ENCODE results near the gene LIMD2. TPM values are rescaled to one million over a fixed set of nuclear protein-coding genes. Genes with fewer than 3 reads are reported as not detected.

LIMD2 gene
- total and polyA plus RNA-seq, 2 of the 8 experiments (the other 6 are each of a cell fraction or from before 2014, with no cell fraction given): 72.0 to 77.2 TPM

GRCh38 chr17:63685041-63685440 lies 14.9 kb downstream of the LIMD2 start:
- H3K4ac ChIP-seq (replicated peaks; ENCODE audit: insufficient read length, low read depth, low read length): no peak overlapping the region
- H3K4me2 ChIP-seq (ENCODE audit: insufficient read depth in 1 of 2, low read depth in 2 of 2, low read length in 2 of 2): no peak overlapping the region
- no peak overlapping the region for H3K23ac ChIP-seq (ENCODE audit: insufficient read length)
- H3K27me3 ChIP-seq (replicated peaks in 1 of 4; ENCODE audit: control insufficient read depth in 3 of 4, extremely low read depth in 1 of 4, insufficient read depth in 3 of 4, low read length in 3 of 4): no peaks in the 10 kb centered on the region
- H2BK5ac ChIP-seq (ENCODE audit: low read depth, low read length): no peak overlapping the region
- H3K4me3 ChIP-seq (ENCODE audit: extremely low read depth in 1 of 4, insufficient read depth in 2 of 4, low read depth in 3 of 4, low read length in 4 of 4): no peak overlapping the region
- H4K91ac ChIP-seq (replicated peaks; ENCODE audit: insufficient read length, low read length): no peak overlapping the region
- H2BK120ac ChIP-seq (replicated peaks; ENCODE audit: low read depth, low read length): no peak overlapping the region
- H3K36me3 ChIP-seq (ENCODE audit: control insufficient read depth in 2 of 4, insufficient read depth in 4 of 4, low read length in 3 of 4): peaks cover 2 to 13% (median 5%) of the 10 kb centered on the region in 4 experiments; a peak in 5 of 8 replicates
- H3K9ac ChIP-seq (replicated peaks in 1 of 4; ENCODE audit: extremely low read depth in 1 of 4, low read depth in 3 of 4, low read length in 3 of 4): no peak overlapping the region
- WGBS, 2 experiments (ENCODE audit: extremely low coverage in 1 of 2, insufficient coverage in 1 of 2, insufficient read length in 1 of 2, insufficient replicate concordance in 2 of 2, low coverage in 1 of 2, low lambda C conversion rate in 2 of 2, missing lambda C conversion rate in 1 of 2): 85% methylated on average over 2 of the region's 2 CpGs; no CpG with 5 or more reads in 1 of the 2 experiments
- H3K4me1 ChIP-seq (replicated peaks in 1 of 4; ENCODE audit: control insufficient read depth in 3 of 4, insufficient read depth in 4 of 4, low read length in 3 of 4): no peaks in the 10 kb centered on the region
- no peak overlapping the region for H2BK12ac ChIP-seq (ENCODE audit: low read depth, low read length)
- H3K23me2 ChIP-seq (ENCODE audit: low read depth, low read length): no peaks in the 10 kb centered on the region
- no peak overlapping the region for H2BK15ac ChIP-seq (ENCODE audit: low read length)
- no peaks in the 10 kb centered on the region for H3K79me1 ChIP-seq (ENCODE audit: low read depth, low read length)
- H4K5ac ChIP-seq (ENCODE audit: insufficient read length, low read depth, low read length): no peak overlapping the region
- H4K8ac ChIP-seq (ENCODE audit: extremely low read depth, insufficient read depth, low read length): no peak overlapping the region; the same call in 1 of the 2 replicates
- ChIA-PET CTCF (ENCODE audit: partially characterized antibody) (interaction anchor here (1.5 to 7.5 kb wide), 2 partner anchors 11 to 73 kb away, joined by 5 to 63 read pairs; no protein-coding TSS in a partner anchor), POLR2A (ENCODE audit: partially characterized antibody) (interaction anchor here (1.0 kb wide), 1 partner anchor 10 kb away, joined by 5 read pairs; no protein-coding TSS in a partner anchor)
- H2BK20ac ChIP-seq (ENCODE audit: low read length): no peak overlapping the region
- H2AFZ ChIP-seq (ENCODE audit: low read length): no peak overlapping the region
- H4K20me1 ChIP-seq (replicated peaks in 1 of 2; ENCODE audit: control insufficient read depth in 1 of 2, insufficient read depth in 2 of 2, low read length in 2 of 2): no peaks in the 10 kb centered on the region
- no peak overlapping the region for H3K27ac ChIP-seq (ENCODE audit: low read depth, low read length)
- DNase-seq (ENCODE audit: low read depth in 1 of 2, low spot score in 2 of 2) (no peak), FAIRE-seq (no peak)
- no peaks in the 10 kb centered on the region for H3K79me2 ChIP-seq (ENCODE audit: control insufficient read depth in 1 of 2, insufficient read depth in 2 of 2, low read length in 2 of 2)
- H2AK5ac ChIP-seq (ENCODE audit: low read depth, low read length): no peak overlapping the region
- no peak overlapping the region for H3K18ac ChIP-seq (ENCODE audit: extremely low read depth, low read length)
- no peak overlapping the region for H3K14ac ChIP-seq (ENCODE audit: insufficient read length)
- H3K56ac ChIP-seq (replicated peaks; ENCODE audit: insufficient read length, low read depth, low read length): no peak overlapping the region
- no peaks in the 10 kb centered on the region for H3K9me3 ChIP-seq (ENCODE audit: insufficient read depth in 2 of 2, low read depth in 1 of 2, low read length in 1 of 2)
- no peak for TF ChIP-seq SP4 (IDR thresholded peaks at IDR 0.05; ENCODE audit: low read length)
- no peak for TF ChIP-seq POLR2AphosphoS5 (IDR thresholded peaks at IDR 0.05; ENCODE audit: low read depth, low read length)
- no peak for TF ChIP-seq POU5F1 (IDR thresholded peaks at IDR 0.05; ENCODE audit: low read depth, low read length)
- TF ChIP-seq JUN (IDR thresholded peaks at IDR 0.05; ENCODE audit: low read depth, low read length): no peak
- TF ChIP-seq RXRA (IDR thresholded peaks at IDR 0.05; ENCODE audit: insufficient read depth, low read depth, low read length): no peak
- no peak for TF ChIP-seq TCF12 (IDR thresholded peaks at IDR 0.05; ENCODE audit: low read depth, low read length)
- no peak for TF ChIP-seq KDM5A (IDR thresholded peaks at IDR 0.05; ENCODE audit: low read length)
- no peak for TF ChIP-seq SIX5 (IDR thresholded peaks at IDR 0.05; ENCODE audit: low read depth, low read length)
- no peak for TF ChIP-seq PHF8 (conservative IDR thresholded peaks at IDR 0.05; ENCODE audit: low read depth, low read length)
- no peak for TF ChIP-seq SAP30 (IDR thresholded peaks at IDR 0.05; ENCODE audit: insufficient read depth, insufficient replicate concordance, low read length)
- no peak for TF ChIP-seq RBBP5 (IDR thresholded peaks at IDR 0.05; ENCODE audit: borderline replicate concordance, low read depth, low read length)
- TF ChIP-seq TEAD4 (IDR thresholded peaks at IDR 0.05; ENCODE audit: low read depth, low read length): no peak
- TF ChIP-seq EZH2 (IDR thresholded peaks at IDR 0.05; ENCODE audit: low read depth, low read length, severe bottlenecking): no peak
- TF ChIP-seq CBX5 (IDR thresholded peaks at IDR 0.05; ENCODE audit: low read depth, low read length): no peak
- TF ChIP-seq TAF7 (optimal IDR thresholded peaks at IDR 0.05; ENCODE audit: borderline replicate concordance, low read depth, low read length): no peak
